ENCODE results near the gene CELF6.

The CELF6 gene

GRCh38 chr15:72271221-72271620, 48.7 kb downstream of the CELF6 start:
- no peak for DNase-seq

- DNase-seq, result no peak
These were observed 50.2 kb downstream of the CELF6 start for GRCh38 chr15:72269739-72270138.

- no peak for DNase-seq
These were observed 54.9 kb downstream of the CELF6 start for GRCh38 chr15:72265031-72265430.

GRCh38 chr15:72252663-72253299, 67.2 kb downstream of the CELF6 start:
- no peak for DNase-seq

- no peak for DNase-seq
These were observed 70.7 kb downstream of the CELF6 start for GRCh38 chr15:72249142-72249810.

- no peak for DNase-seq
These were observed 71.4 kb downstream of the CELF6 start for GRCh38 chr15:72248514-72248913.

- DNase-seq, result no peak
These were observed 77.1 kb downstream of the CELF6 start for GRCh38 chr15:72242775-72243370.

GRCh38 chr15:72239652-72240051, 80.3 kb downstream of the CELF6 start:
- DNase-seq, result no peak

GRCh38 chr15:72238586-72238985, 81.4 kb downstream of the CELF6 start:
- DNase-seq, result no peak

GRCh38 chr15:72237853-72238224, 82.1 kb downstream of the CELF6 start:
- DNase-seq, result no peak

- peak; percentile 82 for DNase-seq
These were observed 82.7 kb downstream of the CELF6 start for GRCh38 chr15:72237029-72237852.

GRCh38 chr15:72236381-72237003, 83.5 kb downstream of the CELF6 start:
- no peak for DNase-seq

- DNase-seq, result no peak
These were observed 84.7 kb downstream of the CELF6 start for GRCh38 chr15:72235298-72235697.
